Heart right ventricle (tissue), 16 donors: ENCODE measurements around the gene LDAH. TPM values are rescaled to one million over a fixed set of nuclear protein-coding genes. Genes with fewer than 3 reads are reported as not detected.

Source experiments
- ATAC-seq, 8 donors: fragments of 200-7000 bp; cut with Tn5 transposase; one replicate each; pipeline ENCODE4 v1.9.1; 2020; ENCODE audit warnings: mild to moderate bottlenecking in 8 of 8, moderate library complexity in 8 of 8, moderate number of reproducible peaks in 1 of 8
- DNase-seq, 2 donors: peaks; one replicate each; pipeline ENCODE4 v3.0.0-alpha.2; 2020
- H3K27ac ChIP-seq, 10 donors: fragments of 200-600 bp; sonication (generic) in 2 of 10; one replicate each; pipeline versions ENCODE4 v1.5.0 to v1.8.0; 2020 to 2022; ENCODE audit warnings: mild to moderate bottlenecking in 3 of 10
- H3K27me3 ChIP-seq, 7 donors: fragments of 200-600 bp; one replicate each; pipeline ENCODE4 v1.8.0; 2021 to 2022; ENCODE audit warnings: mild to moderate bottlenecking in 2 of 7
- H3K36me3 ChIP-seq, 9 donors: fragments of 200-600 bp; sonication (generic) in 1 of 9; one replicate each; pipeline versions ENCODE4 v1.5.0 to v1.8.0; 2020 to 2022; ENCODE audit warnings: mild to moderate bottlenecking in 2 of 9
- H3K4me1 ChIP-seq, 9 donors: fragments of 200-600 bp; sonication (generic) in 1 of 9; one replicate each; pipeline versions ENCODE4 v1.5.0 to v1.8.0; 2020 to 2022; ENCODE audit warnings: mild to moderate bottlenecking in 4 of 9
- H3K4me3 ChIP-seq, 10 donors: fragments of 200-600 bp; sonication (generic) in 2 of 10; one replicate each; pipeline versions ENCODE4 v1.5.0 to v1.8.0; 2020 to 2022; ENCODE audit warnings: mild to moderate bottlenecking in 7 of 10, moderate library complexity in 2 of 10
- H3K9me3 ChIP-seq, 11 donors: fragments of 200-600 bp in 10 of 11; sonication (generic) in 2 of 11; one replicate each; pipeline versions ENCODE4 v1.5.0 to v1.8.0; 2013 to 2022; ENCODE audit warnings: mild to moderate bottlenecking in 2 of 11, control low read depth in 1 of 11, moderate library complexity in 1 of 11
- CTCF ChIP-seq, 9 donors: fragments of 200-600 bp; sonication (generic) in 2 of 9; IDR thresholded peaks; one replicate each; pipeline versions ENCODE4 v1.5.0 to v1.8.0; 2021 to 2022; ENCODE audit warnings: antibody characterized with exemption in 9 of 9, mild to moderate bottlenecking in 5 of 9, moderate library complexity in 1 of 9
- WGBS, 2 donors: extraction: QIAGEN DNeasy Blood & Tissue Kit; methylation state at CpG; one replicate each; pipeline ENCODE4 v1.1.7; 2013; ENCODE audit warnings: inconsistent platforms in 1 of 2; 5-methylcytosine and 5-hydroxymethylcytosine counted together
- intact Hi-C, 10 donors: fragments of 100-400 bp; cut with DNase I; formaldehyde crosslinking; loops; one replicate each; pipeline versions ENCODE4 v1.11.1 to v1.14.2; 2022
- polyA plus RNA-seq, 2 donors: library from polyadenylated mRNA; stranded (reverse); fragments of 200-250 nt; gene quantifications; one replicate each; pipeline ENCODE4 v1.2.3, GENCODE V29; 2013
- total RNA-seq, 10 donors: library from RNA; stranded (reverse); fragmentation: NEBNext Ultra II Directional in 3 of 10; extraction: Animal tissue kit (Norgen Biotek cat#: 25700) in 3 of 10; gene quantifications; one replicate each; pipeline versions ENCODE4 v1.2.1 to v1.2.4, GENCODE V29; 2021 to 2023
- donor health status: Arrhythmogenic right ventricular cardiomyopathy.
- donor health status: ischemic (EF 13 %, LVEDD 7.1; RV severe dilation, severe dysfunction).
- donor health status: healthy with polysubstance abuse.
- donor health status: DM: no; HTN: yes; CAD: no.
- donor health status: DM: no; HTN: no; CAD: no.
- donor health status: ischemic (EF 25% LVEDD 6.9; RV normal size, moderate dysfunction).
- donor health status: ischemic (EF 25% LVEDD 5.7; RV mildly dilated, moderate dysfunction).
- donor health status: healthy.
- donor health status: DM: yes; HTN: yes; CAD: no.
- donor health status: Ischemic cardiomyopathy.
- donor health status: ischemic (EF 35%, LVEDD 5.7; RV mildly dilated, moderate dysfunction).
- donor health status: nonischemic (EF 11% LVEDD 7.7; RV severe dilation, severe dysfunction).
- donor health status: DM: yes; HTN: yes; CAD: no.
- donor health status: PGD.
- donor health status: ischemic (EF 29% LVEDD 5.4; RV normal size, mild dysfunction).
- donor health status: nonischemic (EF 23%, LVEDD 6.1; RV moderate dilation, normal function).

The LDAH gene
- total and polyA plus RNA-seq, 12 donors: 1.5 to 11.3 (median 5.4) TPM

- Histone ChIP-seq H3K9me3 (peaks cover 0 to 4% (median 0%) of the 10 kb centered on the region in 11 donors), H3K4me3 (no peak overlapping the region), H3K27me3 (no peaks in the 10 kb centered on the region), H3K36me3 (peaks cover 0 to 46% (median 8%) of the 10 kb centered on the region in 9 donors), H3K27ac (no peak overlapping the region), H3K4me1 (peaks cover 0 to 3% (median 0%) of the 10 kb centered on the region in 9 donors)
- TF ChIP-seq CTCF (IDR thresholded peaks at IDR 0.05): no peak
- DNase-seq: no peak
- intact Hi-C loops: no loop called here
- WGBS, 2 donors: 96 to 98% methylated on average over 4 of the region's 4 CpGs
- ATAC-seq: no peak
Observed at GRCh38 chr2:20687260-20687832, 135.6 kb downstream of the LDAH start.

- intact Hi-C loops: loop anchor here in 3 of 10 donors (5.0 kb wide), 1 partner anchor 278 kb away; no protein-coding TSS in a partner anchor
- no peak overlapping the region for H3K4me3 ChIP-seq
- WGBS, 2 donors: 89 to 91% methylated on average over 6 of the region's 6 CpGs
- no peak for TF ChIP-seq CTCF (IDR thresholded peaks at IDR 0.05)
- peaks cover 0 to 4% (median 0%) of the 10 kb centered on the region in 11 donors for H3K9me3 ChIP-seq
- peaks cover 0 to 63% (median 8%) of the 10 kb centered on the region in 9 donors for H3K36me3 ChIP-seq
- no peak for DNase-seq
- peaks cover 0 to 3% (median 0%) of the 10 kb centered on the region in 9 donors for H3K4me1 ChIP-seq
- ATAC-seq: no peak
- H3K27me3 ChIP-seq: no peaks in the 10 kb centered on the region
- no peak overlapping the region for H3K27ac ChIP-seq
Observed at GRCh38 chr2:20684581-20685063, 138.3 kb downstream of the LDAH start.

- H3K4me1 ChIP-seq: peaks cover 0 to 6% (median 0%) of the 10 kb centered on the region in 9 donors
- H3K9me3 ChIP-seq: no peaks in the 10 kb centered on the region
- WGBS, 2 donors: 85 to 87% methylated on average over 7 of the region's 7 CpGs
- no peak overlapping the region for H3K27ac ChIP-seq
- intact Hi-C loops: loop anchor here in 3 of 10 donors (5.0 kb wide), 1 partner anchor 280 kb away; no protein-coding TSS in a partner anchor
- DNase-seq (no peak), ATAC-seq (peak in 1 of 8 donors; percentile 42)
- no peaks in the 10 kb centered on the region for H3K27me3 ChIP-seq
- peaks cover 0 to 55% (median 8%) of the 10 kb centered on the region in 9 donors for H3K36me3 ChIP-seq
- TF ChIP-seq CTCF (IDR thresholded peaks at IDR 0.05): peak in 7 of 9 donors; percentile 18 to 49 (median 42)
- no peak overlapping the region for H3K4me3 ChIP-seq
Observed at GRCh38 chr2:20682167-20682920, 140.6 kb downstream of the LDAH start.

GRCh38 chr2:20680744-20681375, 142.0 kb downstream of the LDAH start:
- Histone ChIP-seq H3K9me3 (no peaks in the 10 kb centered on the region), H3K4me1 (peaks cover 0 to 20% (median 6%) of the 10 kb centered on the region in 9 donors), H3K27me3 (no peaks in the 10 kb centered on the region), H3K4me3 (no peak overlapping the region), H3K27ac (no peak overlapping the region), H3K36me3 (peaks cover 0 to 40% (median 2%) of the 10 kb centered on the region in 9 donors)
- 89 to 93% methylated on average over 10 of the region's 10 CpGs for WGBS, 2 donors
- intact Hi-C loops: loop anchor here in 3 of 10 donors (5.0 kb wide), 1 partner anchor 281 kb away; no protein-coding TSS in a partner anchor
- ATAC-seq (no peak), DNase-seq (no peak)
- TF ChIP-seq CTCF (IDR thresholded peaks at IDR 0.05): no peak
